ENCODE results near the gene CACNA2D1.
"Not testable (repeated sequence)": the region's sequence is repeated elsewhere in the genome, so short reads cannot be mapped to it uniquely, and the experiment has no call there.

CACNA2D1 gene

GRCh38 chr7:82172017-82172416, 271.6 kb downstream of the CACNA2D1 start:
- no peak for DNase-seq (ENCODE audit: low read depth, low spot score)

- DNase-seq (ENCODE audit: low read depth, low spot score), result no peak
These were observed 275.8 kb downstream of the CACNA2D1 start for GRCh38 chr7:82167558-82168314.

- no peak for DNase-seq (ENCODE audit: low read depth, low spot score)
These were observed 277.1 kb downstream of the CACNA2D1 start for GRCh38 chr7:82166260-82167015.

- no peak for DNase-seq (ENCODE audit: low read depth, low spot score)
These were observed 278.8 kb downstream of the CACNA2D1 start for GRCh38 chr7:82164813-82165212.

- no peak for DNase-seq (ENCODE audit: low read depth, low spot score)
These were observed 279.2 kb downstream of the CACNA2D1 start for GRCh38 chr7:82164410-82164809.

GRCh38 chr7:82163586-82163985, 280.0 kb downstream of the CACNA2D1 start:
- DNase-seq (ENCODE audit: low read depth, low spot score), result no peak

- DNase-seq (ENCODE audit: low read depth, low spot score), result no peak
These were observed 281.3 kb downstream of the CACNA2D1 start for GRCh38 chr7:82162289-82162688.

GRCh38 chr7:82158327-82158726, 285.2 kb downstream of the CACNA2D1 start:
- DNase-seq (ENCODE audit: low read depth, low spot score), result no peak

- no peak for DNase-seq (ENCODE audit: low read depth, low spot score)
These were observed 286.7 kb downstream of the CACNA2D1 start for GRCh38 chr7:82156893-82157292.

GRCh38 chr7:82156168-82156567, 287.4 kb downstream of the CACNA2D1 start:
- DNase-seq (ENCODE audit: low read depth, low spot score), result no peak

- no peak for DNase-seq (ENCODE audit: low read depth, low spot score)
These were observed 288.8 kb downstream of the CACNA2D1 start for GRCh38 chr7:82154728-82155127.

GRCh38 chr7:82153776-82154175, 289.8 kb downstream of the CACNA2D1 start:
- no peak for DNase-seq (ENCODE audit: low read depth, low spot score)

- no peak for DNase-seq (ENCODE audit: low read depth, low spot score)
These were observed 290.7 kb downstream of the CACNA2D1 start for GRCh38 chr7:82152858-82153257.

- DNase-seq (ENCODE audit: low read depth, low spot score), result no peak
These were observed 297.1 kb downstream of the CACNA2D1 start for GRCh38 chr7:82146491-82146890.

- no peak for DNase-seq (ENCODE audit: low read depth, low spot score)
These were observed 301.2 kb downstream of the CACNA2D1 start for GRCh38 chr7:82142263-82142864.

- no peak for DNase-seq (ENCODE audit: low read depth, low spot score)
These were observed 302.1 kb downstream of the CACNA2D1 start for GRCh38 chr7:82141427-82141826.

- not testable (repeated sequence) for DNase-seq (ENCODE audit: low read depth, low spot score)
These were observed 303.0 kb downstream of the CACNA2D1 start for GRCh38 chr7:82140608-82141007.

GRCh38 chr7:82131215-82131614, 312.4 kb downstream of the CACNA2D1 start:
- no peak for DNase-seq (ENCODE audit: low read depth, low spot score)

GRCh38 chr7:82129091-82129490, 314.5 kb downstream of the CACNA2D1 start:
- no peak for DNase-seq (ENCODE audit: low read depth, low spot score)

GRCh38 chr7:82128546-82128945, 315.0 kb downstream of the CACNA2D1 start:
- no peak for DNase-seq (ENCODE audit: low read depth, low spot score)

GRCh38 chr7:82126576-82126975, 317.0 kb downstream of the CACNA2D1 start:
- DNase-seq (ENCODE audit: low read depth, low spot score), result no peak

GRCh38 chr7:82124445-82124844, 319.1 kb downstream of the CACNA2D1 start:
- no peak for DNase-seq (ENCODE audit: low read depth, low spot score)

GRCh38 chr7:82122275-82122674, 321.3 kb downstream of the CACNA2D1 start:
- DNase-seq (ENCODE audit: low read depth, low spot score), result no peak

Measured in brain pericyte (primary cell).